Jurkat, Clone E6-1 (cell line): ENCODE measurements around the gene ENOX1.
A peak's percentile ranks its signal among the peaks of the same experiment; 100 is the strongest.

Experiments used
- DNase-seq: peaks from one replicate; pipeline ENCODE4 v3.0.0-alpha.2; 2011; ENCODE audit warnings: low read depth, low spot score
- H3K4me3 ChIP-seq: 2 replicates; pipeline ENCODE4 v1.5.1; 2011; ENCODE audit warnings: mild to moderate bottlenecking, low read length, control low read depth, moderate library complexity

The ENOX1 gene

DNA sequence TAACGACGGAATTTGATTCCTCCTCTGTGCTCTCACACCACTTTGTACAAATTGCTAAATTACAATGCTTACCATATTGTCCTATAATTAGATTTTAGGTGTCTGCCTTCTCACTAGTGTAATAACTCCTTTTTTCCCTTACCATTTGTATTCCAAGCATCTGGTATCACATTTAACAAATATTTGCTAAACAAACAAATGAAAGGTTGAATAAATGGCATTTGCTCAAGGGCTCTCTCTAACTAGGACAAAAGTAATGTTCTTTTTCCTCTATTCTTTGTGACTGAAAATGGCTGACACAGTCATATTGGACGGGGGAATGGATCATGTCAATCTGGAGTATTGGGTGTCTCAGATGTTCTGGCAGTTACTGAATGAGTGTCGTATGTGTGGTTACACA, 99.7 kb downstream of the ENOX1 start:
- DNase-seq: no peak
- H3K4me3 ChIP-seq: no peak overlapping the region

- no peak for DNase-seq
- no peak overlapping the region for H3K4me3 ChIP-seq
Measured at GRCh38 chr13:43686557-43686956, 100.2 kb downstream of the ENOX1 start.

- no peak for DNase-seq
- no peak overlapping the region for H3K4me3 ChIP-seq
Measured at GRCh38 chr13:43684963-43685725, 101.6 kb downstream of the ENOX1 start.

DNA sequence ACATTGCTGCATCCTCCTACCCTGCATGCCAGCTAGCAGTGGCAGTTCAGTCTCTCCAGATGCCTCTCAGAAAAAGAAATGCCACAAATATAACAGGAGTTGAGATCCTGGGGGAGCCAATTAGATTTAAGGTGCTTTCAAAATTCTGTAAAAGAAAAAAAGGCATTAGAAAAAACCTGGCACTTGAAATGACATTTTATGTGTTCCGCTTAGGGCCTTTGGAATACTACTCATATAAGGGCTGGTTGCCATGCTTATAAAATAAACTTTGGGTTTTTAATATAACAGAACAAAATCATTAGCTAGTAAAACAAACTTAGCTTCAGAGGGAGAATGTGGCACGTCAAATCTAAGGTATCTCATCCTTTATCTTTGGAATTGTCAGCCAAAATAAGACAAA, 104.1 kb downstream of the ENOX1 start:
- no peak for DNase-seq

GRCh38 chr13:43676320-43676719, 110.5 kb downstream of the ENOX1 start:
- no peak for DNase-seq
- no peak overlapping the region for H3K4me3 ChIP-seq

More for the DNA sequence above, 104.1 kb downstream of the ENOX1 start:
- H3K4me3 ChIP-seq: no peak overlapping the region

DNA sequence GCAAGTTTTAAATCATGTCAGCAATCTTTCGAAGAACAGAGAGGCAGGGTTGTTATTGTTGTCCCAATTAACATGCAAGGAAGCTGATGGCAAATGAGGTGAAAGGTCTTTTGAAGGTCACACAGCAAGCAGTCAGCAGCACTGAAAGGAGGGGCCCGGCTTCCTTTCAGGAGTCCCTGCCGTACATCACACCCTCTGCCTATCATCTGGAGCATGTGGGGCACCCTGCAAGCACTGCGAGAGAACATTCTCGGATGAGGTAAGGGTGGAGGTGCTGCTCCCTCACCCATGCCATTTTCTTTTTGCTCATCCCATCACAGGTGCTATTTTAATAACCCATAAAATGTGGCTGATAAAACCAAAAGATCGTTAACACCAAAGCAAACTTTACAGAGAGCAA, 111.2 kb downstream of the ENOX1 start:
- H3K4me3 ChIP-seq: no peak overlapping the region
- no peak for DNase-seq

DNA sequence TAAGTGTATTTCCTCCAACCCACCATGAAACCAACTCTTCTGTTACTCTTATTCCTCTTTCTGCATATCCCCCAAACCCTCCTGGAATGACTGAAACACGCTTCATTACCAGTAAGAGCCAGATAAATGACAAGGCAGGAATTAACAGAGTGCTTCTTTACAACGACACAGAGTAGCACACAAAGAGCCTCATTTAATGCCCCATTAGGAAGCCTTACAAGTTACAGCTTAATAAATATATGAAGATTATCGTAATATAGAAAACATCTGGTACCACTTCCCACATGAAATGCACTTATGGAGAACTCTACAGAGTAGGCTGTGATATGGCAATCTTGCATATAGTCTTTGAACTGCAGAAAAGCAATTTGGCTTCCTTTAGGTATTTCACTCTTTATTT, 116.8 kb downstream of the ENOX1 start:
- DNase-seq: no peak

GRCh38 chr13:43669101-43669500, 117.7 kb downstream of the ENOX1 start:
- no peak overlapping the region for H3K4me3 ChIP-seq
- no peak for DNase-seq

More for the DNA sequence above, 116.8 kb downstream of the ENOX1 start:
- no peak overlapping the region for H3K4me3 ChIP-seq

GRCh38 chr13:43666403-43666802, 120.4 kb downstream of the ENOX1 start:
- DNase-seq: no peak
- no peak overlapping the region for H3K4me3 ChIP-seq

GRCh38 chr13:43665388-43665787, 121.4 kb downstream of the ENOX1 start:
- H3K4me3 ChIP-seq: no peak overlapping the region
- DNase-seq: no peak

- no peak for DNase-seq
- no peak overlapping the region for H3K4me3 ChIP-seq
Measured at GRCh38 chr13:43664700-43665191, 122.0 kb downstream of the ENOX1 start.

DNA sequence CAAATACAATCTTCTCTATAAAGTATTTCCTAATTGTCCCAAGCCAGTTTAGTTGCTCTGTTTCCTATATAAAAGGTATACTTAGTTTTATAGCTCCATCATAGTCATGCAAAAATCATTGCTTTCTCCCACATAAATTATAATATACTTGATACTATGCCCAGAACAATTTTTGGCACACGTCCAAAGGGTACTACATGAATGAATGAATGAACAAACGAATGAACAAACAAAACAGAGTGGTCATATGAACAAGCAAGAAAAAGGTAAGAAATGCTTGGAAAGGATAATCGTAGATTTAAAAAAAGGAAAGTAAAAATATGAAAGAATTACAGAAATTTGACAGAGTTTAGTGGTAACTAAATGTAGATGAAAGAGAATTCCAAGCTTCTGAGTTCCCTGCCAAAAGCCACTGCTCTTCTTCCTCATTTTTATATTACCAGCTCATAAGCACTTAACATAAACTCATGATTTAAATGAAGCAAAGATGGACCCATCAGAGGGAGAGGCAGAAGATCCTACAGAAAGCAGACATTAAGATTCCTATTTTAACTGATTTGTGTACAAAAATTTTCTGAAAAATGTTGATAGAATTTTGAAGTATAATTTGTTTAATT, 123.2 kb downstream of the ENOX1 start:
- DNase-seq: no peak
- no peak overlapping the region for H3K4me3 ChIP-seq

- H3K4me3 ChIP-seq: no peak overlapping the region
- no peak for DNase-seq
Measured at GRCh38 chr13:43662976-43663375, 123.8 kb downstream of the ENOX1 start.

DNA sequence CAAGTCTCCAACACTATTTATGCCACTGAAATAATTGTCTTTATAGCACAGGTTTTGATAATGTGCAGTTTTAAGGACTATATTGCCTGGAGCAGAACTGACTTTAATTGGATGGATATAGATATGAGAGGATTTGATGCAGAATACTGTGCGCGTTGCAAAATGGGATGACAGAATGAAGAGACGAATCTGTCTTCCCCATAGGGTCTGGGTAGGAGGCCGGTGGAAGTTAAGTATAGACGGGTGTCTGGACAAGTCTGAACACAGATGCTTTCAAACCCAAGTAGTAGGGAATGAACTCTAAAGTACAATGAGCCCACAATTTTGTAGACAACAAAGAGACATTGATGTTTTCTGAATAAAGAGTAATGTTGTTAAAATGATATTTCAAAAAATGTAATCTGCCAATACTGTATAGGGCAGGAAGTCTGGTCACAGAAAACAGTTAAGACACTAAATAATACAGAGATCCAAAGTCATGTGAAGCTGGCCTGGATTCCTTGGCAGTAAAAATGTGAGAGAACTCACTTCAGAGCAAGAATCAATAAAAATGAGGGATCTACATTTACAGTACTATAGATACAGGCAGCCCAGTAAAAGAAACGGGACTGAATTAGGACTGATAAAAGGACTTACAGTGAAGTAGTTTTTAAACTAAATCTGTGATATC, 125.5 kb downstream of the ENOX1 start:
- no peak for DNase-seq
- no peak overlapping the region for H3K4me3 ChIP-seq

GRCh38 chr13:43657485-43657884, 129.3 kb downstream of the ENOX1 start:
- DNase-seq: no peak
- no peak overlapping the region for H3K4me3 ChIP-seq

- DNase-seq: no peak
- no peak overlapping the region for H3K4me3 ChIP-seq
Measured at GRCh38 chr13:43653980-43654379, 132.8 kb downstream of the ENOX1 start.

DNA sequence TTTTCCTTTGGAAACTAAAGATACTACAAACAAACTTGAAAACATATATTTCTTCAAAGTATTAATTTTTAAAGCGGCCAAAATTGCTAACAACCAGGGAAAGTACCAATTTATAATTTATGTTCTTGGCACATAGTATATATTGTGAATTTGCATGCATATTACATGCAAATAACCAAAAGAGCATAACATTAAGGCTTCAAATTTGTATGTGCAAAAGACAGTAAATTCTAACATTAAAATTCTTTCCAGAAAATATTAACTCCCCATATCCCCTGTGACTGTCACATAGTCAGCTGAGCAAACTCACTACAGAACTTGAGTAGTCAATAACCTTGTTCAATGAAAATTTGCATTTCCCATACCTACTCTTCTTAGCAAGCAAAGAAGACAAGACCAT, 133.4 kb downstream of the ENOX1 start:
- DNase-seq: no peak
- no peak overlapping the region for H3K4me3 ChIP-seq

- no peak for DNase-seq
- H3K4me3 ChIP-seq: no peak overlapping the region
Measured at GRCh38 chr13:43652760-43653159, 134.0 kb downstream of the ENOX1 start.

GRCh38 chr13:43650882-43651281, 135.9 kb downstream of the ENOX1 start:
- H3K4me3 ChIP-seq: no peak overlapping the region
- DNase-seq: peak; percentile 10

DNA sequence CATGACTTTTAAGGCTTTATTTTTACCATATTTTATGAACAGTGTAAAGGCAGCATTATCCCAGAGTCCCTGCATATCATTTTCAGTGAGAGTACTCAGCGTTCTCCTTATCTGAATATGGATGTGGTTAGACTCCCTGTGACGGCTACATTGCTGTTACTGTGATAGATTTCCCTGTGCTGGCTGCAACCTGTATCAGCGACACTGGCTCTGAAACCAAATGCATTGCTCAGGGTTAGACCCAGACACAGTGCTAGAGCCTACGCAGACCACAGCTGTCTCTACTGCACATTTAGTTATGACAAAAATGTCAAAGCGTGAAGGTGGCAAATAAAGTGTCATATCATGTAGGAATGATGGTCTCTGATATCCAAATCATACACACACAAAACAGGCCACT, 138.0 kb downstream of the ENOX1 start:
- no peak for DNase-seq
- H3K4me3 ChIP-seq: no peak overlapping the region
